HEK293T (cell line): ENCODE results near the gene CDH12.

Source experiments
- CTBP1 ChIP-seq: fragments of 450-650 bp; IDR thresholded peaks from 2 replicates; pipeline ENCODE4 v1.6.1; 2016; ENCODE audit warnings: borderline replicate concordance
- ELF4 ChIP-seq: fragments of 450-650 bp; IDR thresholded peaks from 2 replicates; pipeline ENCODE4 v1.6.1; 2017; ENCODE audit warnings: antibody characterized with exemption
- FOXA1 ChIP-seq: fragments of 450-650 bp; IDR thresholded peaks from 2 replicates; pipeline ENCODE4 v1.6.1; 2016; ENCODE audit warnings: mild to moderate bottlenecking
- FOXM1 ChIP-seq: fragments of 450-650 bp; IDR thresholded peaks from 2 replicates; pipeline ENCODE4 v1.6.1; 2017; ENCODE audit warnings: mild to moderate bottlenecking, borderline replicate concordance
- LEF1 ChIP-seq: fragments of 450-650 bp; IDR thresholded peaks from 2 replicates; pipeline ENCODE4 v1.6.1; 2017; ENCODE audit warnings: mild to moderate bottlenecking, borderline replicate concordance
- SP1 ChIP-seq: fragments of 450-650 bp; IDR thresholded peaks from 2 replicates; pipeline ENCODE4 v1.6.1; 2017
- SUZ12 ChIP-seq: fragments of 450-650 bp; IDR thresholded peaks from 2 replicates; pipeline ENCODE4 v1.6.1; 2016; ENCODE audit warnings: mild to moderate bottlenecking
- TARDBP ChIP-seq: fragments of 450-650 bp; IDR thresholded peaks from 2 replicates; pipeline ENCODE4 v1.6.1; 2016
- TF ChIP-seq, protein P1 (sequence below): fragments of 450-650 bp; IDR thresholded peaks from 2 replicates; pipeline ENCODE4 v1.6.1; 2016

DNA sequence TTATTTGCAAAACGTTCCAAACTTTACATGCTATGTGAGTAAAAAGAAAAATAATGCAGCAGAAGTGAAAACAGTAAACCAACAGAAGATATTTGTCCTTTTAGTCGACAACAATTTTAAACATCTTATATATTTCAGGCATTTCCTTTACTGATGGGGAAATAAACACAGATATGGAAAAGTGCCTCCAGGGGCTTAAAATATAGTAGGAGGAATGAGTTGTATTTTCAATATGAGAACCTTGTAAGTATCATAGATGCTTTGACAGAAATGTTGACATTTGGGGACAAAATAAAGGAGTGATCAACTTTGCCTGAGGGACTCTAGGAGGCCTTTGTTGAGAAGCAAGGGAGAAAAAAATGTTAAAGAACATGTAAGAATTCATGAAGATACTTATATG, 1043.5 kb downstream of the CDH12 start:
- TF ChIP-seq FOXM1 (no peak), SP1 (no peak), SUZ12 (no peak), ELF4 (no peak), CTBP1 (no peak), TARDBP (no peak), LEF1 (no peak), FOXA1 (no peak)
- TF ChIP-seq, protein P1, sequence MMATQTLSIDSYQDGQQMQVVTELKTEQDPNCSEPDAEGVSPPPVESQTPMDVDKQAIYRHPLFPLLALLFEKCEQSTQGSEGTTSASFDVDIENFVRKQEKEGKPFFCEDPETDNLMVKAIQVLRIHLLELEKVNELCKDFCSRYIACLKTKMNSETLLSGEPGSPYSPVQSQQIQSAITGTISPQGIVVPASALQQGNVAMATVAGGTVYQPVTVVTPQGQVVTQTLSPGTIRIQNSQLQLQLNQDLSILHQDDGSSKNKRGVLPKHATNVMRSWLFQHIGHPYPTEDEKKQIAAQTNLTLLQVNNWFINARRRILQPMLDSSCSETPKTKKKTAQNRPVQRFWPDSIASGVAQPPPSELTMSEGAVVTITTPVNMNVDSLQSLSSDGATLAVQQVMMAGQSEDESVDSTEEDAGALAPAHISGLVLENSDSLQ = no peak
